Right ventricle myocardium superior (tissue), 1 donor: Measurements from ENCODE around the gene SNX1. TPM values are rescaled to one million over a fixed set of nuclear protein-coding genes. Genes with fewer than 3 reads are reported as not detected.

Experiments used
- ATAC-seq: fragments of 200-7000 bp; cut with Tn5 transposase; one replicate; pipeline ENCODE4 v1.9.1; 2020; ENCODE audit warnings: mild to moderate bottlenecking; ENCODE audit not compliant: poor library complexity
- DNase-seq: peaks from one replicate; pipeline ENCODE4 v3.0.0-alpha.2; 2020
- intact Hi-C: fragments of 100-400 bp; cut with DNase I; formaldehyde crosslinking; loops from one replicate; pipeline ENCODE4 v1.11.2; 2022
- total RNA-seq: library from RNA; stranded (reverse); fragmentation: NEBNext Ultra II Directional; extraction: Animal tissue kit (Norgen Biotek cat#: 25700); gene quantifications from one replicate; pipeline ENCODE4 v1.2.1, GENCODE V29; 2021
- donor health status: DM: no; HTN: yes; CAD: no; lungs with severe emphysema.

Gene SNX1
- total RNA-seq, 1 donor from 2014 or later = 86.3 TPM

GRCh38 chr15:64153480-64154367, 57.9 kb downstream of the SNX1 start:
- intact Hi-C loops = loop anchor here (5.0 kb wide), 1 partner anchor 56 kb away; the partner anchor contains the start of gene SNX1
- peak; percentile 82 for ATAC-seq
- peak; percentile 94 for DNase-seq

DNA sequence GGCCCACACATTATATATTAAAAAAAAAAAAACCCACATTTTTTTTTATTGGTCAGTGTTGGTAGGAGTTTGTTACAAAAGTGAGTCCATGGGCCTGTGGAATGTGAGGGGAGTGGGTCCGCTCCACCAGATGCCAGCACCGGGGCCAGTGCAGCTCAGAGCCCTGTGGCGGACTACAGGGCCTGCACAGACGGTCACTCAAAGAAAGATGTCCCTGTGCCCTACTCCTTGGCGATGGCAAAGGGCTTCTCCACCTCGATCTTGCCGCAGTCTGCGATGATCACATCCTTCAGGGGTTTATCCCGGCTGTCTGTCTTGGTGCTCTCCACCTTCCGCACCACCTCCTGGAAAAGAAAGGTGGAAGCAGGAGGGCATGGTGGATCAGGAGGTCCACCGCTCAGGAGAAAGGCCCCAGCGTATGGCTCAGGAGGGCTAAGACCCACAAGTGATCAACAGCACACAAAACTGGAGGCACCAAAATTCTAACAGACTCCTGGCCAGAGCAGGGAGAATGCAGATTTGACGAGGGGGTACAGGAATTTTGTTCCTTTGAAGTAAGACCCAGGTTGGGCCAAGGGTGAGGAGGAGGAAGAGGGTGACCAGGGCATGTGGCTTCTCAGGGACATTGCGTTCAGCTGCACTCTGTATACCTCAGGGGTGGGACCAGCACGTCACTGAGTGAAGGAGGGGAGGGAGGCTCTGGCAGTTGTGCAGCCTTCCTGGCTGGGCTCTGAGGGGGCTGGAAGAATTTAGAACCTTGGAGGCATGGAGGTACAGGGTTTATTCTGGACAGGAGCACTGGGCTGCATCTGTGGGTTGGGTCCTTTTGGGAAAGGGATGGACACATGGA, 60.2 kb downstream of the SNX1 start:
- ATAC-seq (no peak), DNase-seq (no peak)
- intact Hi-C loops = no loop called here

DNA sequence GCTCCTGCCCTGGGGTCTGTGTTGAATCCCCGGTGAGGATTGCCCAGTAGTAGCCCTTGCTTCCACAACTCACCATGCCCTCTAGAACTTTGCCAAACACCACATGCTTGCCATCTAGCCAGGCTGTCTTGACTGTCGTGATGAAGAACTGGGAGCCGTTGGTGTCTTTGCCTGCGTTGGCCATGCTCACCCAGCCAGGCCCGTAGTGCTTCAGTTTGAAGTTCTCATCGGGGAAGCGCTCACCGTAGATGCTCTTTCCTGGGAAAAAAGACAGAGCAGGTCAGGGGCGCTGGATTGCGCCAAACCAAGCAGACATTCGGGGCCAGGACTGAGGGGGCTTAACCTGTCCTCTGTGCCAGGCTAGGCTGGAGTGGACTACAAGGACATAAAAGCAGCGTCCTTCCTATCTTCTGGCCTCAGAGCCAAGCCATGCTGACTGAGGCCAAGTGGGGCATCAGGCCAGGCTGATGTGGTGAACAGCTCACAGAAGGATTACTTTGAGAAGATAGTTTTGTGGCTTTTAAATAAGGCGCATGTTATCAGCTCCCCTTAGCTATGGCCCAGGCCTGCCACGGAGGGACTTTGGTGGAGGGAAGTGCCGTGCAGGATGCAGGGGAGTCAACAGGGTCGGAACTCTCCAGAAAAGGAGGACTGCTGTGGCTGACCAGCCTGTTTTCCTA, 61.0 kb downstream of the SNX1 start:
- peak; percentile 13 for ATAC-seq
- peak; percentile 64 for DNase-seq
- intact Hi-C loops = no loop called here

DNA sequence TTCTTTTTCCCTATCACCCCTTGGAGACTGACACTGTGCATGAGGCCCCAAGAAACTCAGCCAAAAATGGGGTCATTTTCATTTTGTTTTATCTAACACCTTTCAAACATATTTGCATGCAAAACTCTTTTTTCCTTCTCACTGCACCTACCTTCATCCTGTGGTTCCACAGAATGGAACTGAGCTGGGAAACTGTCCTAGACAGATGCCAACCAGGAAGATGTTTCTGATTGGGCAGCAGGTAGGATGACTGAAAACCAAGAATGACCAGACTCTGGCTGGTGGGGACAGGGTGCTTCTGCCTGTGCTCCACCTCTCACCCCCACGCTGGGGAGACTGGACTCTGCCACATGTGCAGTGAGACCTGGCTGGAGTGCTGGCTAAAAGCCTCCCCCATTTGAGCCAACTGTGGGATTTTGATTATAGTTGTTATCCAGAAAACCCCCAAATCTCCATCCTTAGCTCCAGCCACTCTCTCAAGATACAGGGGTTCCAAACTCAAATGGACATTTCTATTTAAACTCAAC, 61.9 kb downstream of the SNX1 start:
- ATAC-seq = no peak
- intact Hi-C loops = no loop called here
- DNase-seq = no peak

- ATAC-seq = peak; percentile 9
- no peak for DNase-seq
- intact Hi-C loops = no loop called here
Measured at GRCh38 chr15:64158363-64159134, 62.8 kb downstream of the SNX1 start.

GRCh38 chr15:64161688-64162477, 66.1 kb downstream of the SNX1 start:
- intact Hi-C loops = no loop called here
- ATAC-seq = no peak
- DNase-seq = no peak

- ATAC-seq = peak; percentile 44
- DNase-seq = no peak
- intact Hi-C loops = no loop called here
Measured at GRCh38 chr15:64162478-64162868, 66.7 kb downstream of the SNX1 start.

- DNase-seq (peak; percentile 99), ATAC-seq (peak; percentile 95)
- intact Hi-C loops = no loop called here
Measured at GRCh38 chr15:64162869-64163658, 67.3 kb downstream of the SNX1 start, which contains the start of gene PPIB. Gene PPIB (minus strand): TSS chr15:64163022. CDS start chr15:64162986, 36 bp downstream.

- peak; percentile 13 for ATAC-seq
- no peak for DNase-seq
- intact Hi-C loops = no loop called here
Measured at GRCh38 chr15:64163659-64164362, 68.0 kb downstream of the SNX1 start.

- ATAC-seq = no peak
- intact Hi-C loops = no loop called here
- DNase-seq = no peak
Measured at GRCh38 chr15:64164436-64164835, 68.7 kb downstream of the SNX1 start.

- DNase-seq (no peak), ATAC-seq (no peak)
- intact Hi-C loops = no loop called here
Measured at GRCh38 chr15:64166102-64166890, 70.5 kb downstream of the SNX1 start.

DNA sequence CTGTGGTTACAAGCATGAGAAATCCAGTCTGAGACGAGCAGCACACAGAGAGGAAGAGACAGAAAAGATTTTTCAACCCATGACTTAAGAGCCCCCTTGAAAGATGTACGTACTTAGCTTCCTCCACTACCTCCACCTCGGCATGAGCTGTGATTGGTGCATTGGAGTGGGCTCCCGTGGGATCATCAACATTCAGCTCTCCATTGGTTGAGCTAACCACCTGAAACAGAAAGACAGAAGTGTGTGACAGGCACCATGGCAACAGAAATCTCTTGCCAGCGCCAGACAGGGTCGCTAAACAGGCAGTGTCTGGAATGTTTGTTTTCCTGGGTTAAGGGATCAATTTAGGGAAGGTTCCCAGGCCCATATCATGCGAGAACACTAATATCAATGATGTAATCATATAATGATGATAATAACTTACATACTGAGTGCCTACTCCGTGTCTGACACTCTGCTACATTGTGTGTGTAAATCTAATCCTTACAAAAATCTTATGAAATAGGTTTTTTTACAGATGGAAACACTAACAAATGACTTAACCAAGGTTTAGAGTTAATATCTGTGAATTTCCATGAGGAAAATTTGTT, 84.5 kb downstream of the SNX1 start:
- intact Hi-C loops = no loop called here
- DNase-seq (no peak), ATAC-seq (no peak)

GRCh38 chr15:64182859-64183370, 87.1 kb downstream of the SNX1 start:
- no peak for DNase-seq
- intact Hi-C loops = no loop called here

DNA sequence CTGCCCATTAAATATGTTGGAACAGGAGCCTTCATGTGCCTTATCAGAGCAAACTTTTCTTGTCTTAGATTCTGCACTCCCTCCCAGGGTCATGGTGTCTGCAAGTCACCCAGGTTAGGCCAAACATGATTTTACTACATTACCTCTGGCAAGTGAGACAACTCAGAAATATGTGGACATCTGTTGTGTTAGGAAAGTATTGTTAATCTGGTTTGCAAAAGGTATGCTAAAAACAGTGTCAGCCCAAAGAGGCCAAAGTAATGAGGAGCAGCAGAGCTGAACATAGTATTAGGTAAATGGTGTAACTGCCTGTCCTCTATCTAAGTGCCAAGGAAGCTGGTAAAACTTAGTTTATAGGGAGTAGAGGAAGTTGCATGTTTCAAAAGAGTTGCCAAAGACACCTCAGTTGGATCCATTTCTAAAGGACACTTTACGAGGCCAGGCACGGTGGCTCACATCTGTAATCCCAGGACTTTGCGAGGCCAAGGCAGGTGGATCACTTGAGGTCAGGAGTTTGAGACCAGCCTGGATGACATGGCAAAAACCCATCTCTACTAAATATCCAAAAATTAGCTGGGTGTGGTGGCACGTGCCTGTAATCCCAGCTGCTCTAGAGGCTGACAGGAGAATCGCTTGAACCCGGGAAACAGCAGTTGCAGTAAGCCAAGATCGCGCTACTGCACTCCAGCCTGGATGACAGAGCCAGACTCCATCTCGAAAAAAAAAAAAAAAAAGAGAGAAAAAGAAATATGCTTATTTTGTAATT, 89.5 kb downstream of the SNX1 start:
- ATAC-seq (no peak), DNase-seq (no peak)

More at GRCh38 chr15:64182859-64183370, 87.1 kb downstream of the SNX1 start:
- no peak for ATAC-seq

More for the DNA sequence above, 89.5 kb downstream of the SNX1 start:
- intact Hi-C loops = no loop called here
